ENCODE data around the gene ZBTB16. TPM values are rescaled to one million over a fixed set of nuclear protein-coding genes. Genes with fewer than 3 reads are reported as not detected.

The ZBTB16 gene
- total and polyA plus RNA-seq, 2 experiments from 2014 or later = 0.29 to 1.4 TPM

GRCh38 chr11:114036958-114037357 is 22.6 kb upstream of the ZBTB16 start:
- H4K20me1 ChIP-seq (replicated peaks; ENCODE audit: insufficient read depth) = no peaks in the 10 kb centered on the region
- peaks cover 5% of the 10 kb centered on the region; the same call in 1 of the 2 replicates for H3K4me1 ChIP-seq (ENCODE audit: insufficient read depth)
- H3K36me3 Mint-ChIP-seq (ENCODE audit: low read depth) = no peaks in the 10 kb centered on the region
- TF ChIP-seq POLR2AphosphoS5 (IDR thresholded peaks at IDR 0.05; ENCODE audit: low read depth) = no peak
- TF ChIP-seq ETS1 (IDR thresholded peaks at IDR 0.05) = no peak
- no peak for TF ChIP-seq CTCF (conservative IDR thresholded peaks at IDR 0.05; ENCODE audit: low read depth in 2 of 2)
- TF ChIP-seq EZH2phosphoT487 (IDR thresholded peaks at IDR 0.05; ENCODE audit: unreplicated experiment) = no peak
- no peak for TF ChIP-seq REST (IDR thresholded peaks at IDR 0.05; ENCODE audit: unreplicated experiment)
- no peak for TF ChIP-seq ZNF331 (CRISPR knock-in tag; IDR thresholded peaks at IDR 0.05; ENCODE audit: low read depth)
- TF ChIP-seq ZNF114 (CRISPR knock-in tag; IDR thresholded peaks at IDR 0.05) = no peak
- TF ChIP-seq EZH2 (IDR thresholded peaks at IDR 0.05; ENCODE audit: low read depth, unreplicated experiment) = no peak
- TF ChIP-seq STAT1 (IDR thresholded peaks at IDR 0.05; ENCODE audit: unreplicated experiment) = no peak
- TF ChIP-seq NANOG (IDR thresholded peaks at IDR 0.05; ENCODE audit: borderline replicate concordance) = no peak
- TF ChIP-seq CREB1 (CRISPR knock-in tag; IDR thresholded peaks at IDR 0.05; ENCODE audit: low read depth) = no peak
- TF ChIP-seq JUNB (IDR thresholded peaks at IDR 0.05; ENCODE audit: unreplicated experiment) = no peak
- no peak for TF ChIP-seq ZNF462 (CRISPR knock-in tag; IDR thresholded peaks at IDR 0.05)
- H3K27ac Mint-ChIP-seq = no peak overlapping the region
- H3K27me3 ChIP-seq (ENCODE audit: insufficient read depth) = no peaks in the 10 kb centered on the region
- H3K27me3 Mint-ChIP-seq (ENCODE audit: insufficient read depth, low read depth, poor library complexity) = peaks cover 10% of the 10 kb centered on the region
- H3K9me3 Mint-ChIP-seq = no peaks in the 10 kb centered on the region
- H3K4me2 ChIP-seq = no peak overlapping the region
- H3K79me2 ChIP-seq (replicated peaks; ENCODE audit: insufficient read depth) = no peaks in the 10 kb centered on the region
- ATAC-seq (no peak), DNase-seq (ENCODE audit: low spot score) (no peak)
- H2AFZ ChIP-seq = peak overlapping the region; percentile 98
- H3K4me3 Mint-ChIP-seq = 0 out of 3 replicates have a peak overlapping the region, but pooled peaks have one; percentile 42
- H3K36me3 ChIP-seq (ENCODE audit: insufficient read depth) = no peaks in the 10 kb centered on the region
- H3K4me3 ChIP-seq = no peak overlapping the region
- H3K4me1 Mint-ChIP-seq = no peaks in the 10 kb centered on the region
- no peak overlapping the region for H3K27ac ChIP-seq (ENCODE audit: low read depth)
- no peaks in the 10 kb centered on the region for H3K9me2 ChIP-seq (ENCODE audit: insufficient read depth)
- 0 out of 2 replicates have a peak, but pooled peaks cover 2% of the 10 kb centered on the region for H3F3A ChIP-seq (replicated peaks; ENCODE audit: low read depth)

All from GM23338 (cell line).